Hepatocyte (in vitro differentiated cells): Measurements from ENCODE around the gene SEMA5B. TPM values are rescaled to one million over a fixed set of nuclear protein-coding genes. Genes with fewer than 3 reads are reported as not detected.
A peak's percentile ranks its signal among the peaks of the same experiment; 100 is the strongest.

Source experiments
- DNase-seq: peaks from one replicate; pipeline ENCODE4 v3.0.0-alpha.2; 2016; ENCODE audit warnings: low spot score
- H2AFZ ChIP-seq: fragments of 200-600 bp; sonication (generic); 2 replicates; pipeline ENCODE4 v1.6.0; 2016; ENCODE audit warnings: antibody characterized with exemption, mild to moderate bottlenecking
- H3K27ac ChIP-seq: fragments of 200-600 bp; sonication (generic); 2 replicates; pipeline ENCODE4 v1.5.1; 2016; ENCODE audit warnings: mild to moderate bottlenecking
- H3K27me3 ChIP-seq: fragments of 200-600 bp; sonication (generic); 2 replicates; pipeline ENCODE4 v1.6.1; 2016
- H3K36me3 ChIP-seq: fragments of 200-600 bp; sonication (generic); replicated peaks from 2 replicates; pipeline ENCODE4 v1.5.1; 2016; ENCODE audit warnings: low read depth; ENCODE audit not compliant: insufficient read depth
- H3K4me1 ChIP-seq: fragments of 200-600 bp; sonication (generic); 2 replicates; pipeline ENCODE4 v1.5.1; 2016; ENCODE audit warnings: mild to moderate bottlenecking, moderate library complexity; ENCODE audit not compliant: insufficient read depth
- H3K4me2 ChIP-seq: fragments of 200-600 bp; sonication (generic); 2 replicates; pipeline ENCODE4 v1.6.0; 2016
- H3K4me3 ChIP-seq: fragments of 200-600 bp; sonication (generic); 2 replicates; pipeline ENCODE4 v1.5.1; 2016; ENCODE audit warnings: mild to moderate bottlenecking
- H3K79me2 ChIP-seq: fragments of 200-600 bp; sonication (generic); 2 replicates; pipeline ENCODE4 v1.6.0; 2017; ENCODE audit warnings: mild to moderate bottlenecking
- H3K9me2 ChIP-seq: fragments of 200-600 bp; sonication (generic); replicated peaks from 2 replicates; pipeline ENCODE4 v1.6.0; 2017; ENCODE audit warnings: mild to moderate bottlenecking; ENCODE audit not compliant: insufficient read depth
- H3K9me3 ChIP-seq: fragments of 200-600 bp; sonication (generic); 2 replicates; pipeline ENCODE4 v1.5.1; 2016; ENCODE audit warnings: low read depth, mild to moderate bottlenecking
- H4K20me1 ChIP-seq: fragments of 200-600 bp; sonication (generic); 2 replicates; pipeline ENCODE4 v1.6.0; 2016; ENCODE audit warnings: mild to moderate bottlenecking; ENCODE audit not compliant: insufficient read depth, poor library complexity, severe bottlenecking
- EZH2 ChIP-seq: fragments of 200-600 bp; sonication (generic); IDR thresholded peaks from 2 replicates; pipeline ENCODE4 v1.6.1; 2016; ENCODE audit warnings: antibody characterized with exemption, mild to moderate bottlenecking, borderline replicate concordance
- EZH2phosphoT487 ChIP-seq: fragments of 200-600 bp; sonication (generic); IDR thresholded peaks from one replicate; pipeline ENCODE4 v1.6.1; 2018; ENCODE audit warnings: antibody characterized with exemption, mild to moderate bottlenecking, low read depth, moderate library complexity; ENCODE audit not compliant: unreplicated experiment, severe bottlenecking
- WGBS: methylation state at CpG from one replicate; pipeline ENCODE4 v1.1.6; 2016; ENCODE audit warnings: low lambda C conversion rate; ENCODE audit errors: missing lambda C conversion rate; 5-methylcytosine and 5-hydroxymethylcytosine counted together
- polyA plus RNA-seq: library from polyadenylated mRNA; unstranded; fragments of >200 nt; fragmentation: Nextera tagmentation; extraction: Ambion mirVana; gene quantifications from 2 replicates; pipeline ENCODE4 v1.2.1, GENCODE V29; 2016
- total RNA-seq: library from RNA; depleted of rRNA; stranded (reverse); fragments of >200 nt; gene quantifications from 2 replicates; pipeline ENCODE4 v1.2.3, GENCODE V29; 2014
- TF ChIP-seq, protein P1 (sequence below): fragments of 200-600 bp; sonication (generic); IDR thresholded peaks from 2 replicates; pipeline ENCODE4 v1.5.1; 2016; ENCODE audit warnings: antibody characterized with exemption, mild to moderate bottlenecking; ENCODE audit not compliant: poor library complexity

Gene SEMA5B
- total and polyA plus RNA-seq, 2 experiments from 2014 or later, result 1.4 to 4.2 TPM

DNA sequence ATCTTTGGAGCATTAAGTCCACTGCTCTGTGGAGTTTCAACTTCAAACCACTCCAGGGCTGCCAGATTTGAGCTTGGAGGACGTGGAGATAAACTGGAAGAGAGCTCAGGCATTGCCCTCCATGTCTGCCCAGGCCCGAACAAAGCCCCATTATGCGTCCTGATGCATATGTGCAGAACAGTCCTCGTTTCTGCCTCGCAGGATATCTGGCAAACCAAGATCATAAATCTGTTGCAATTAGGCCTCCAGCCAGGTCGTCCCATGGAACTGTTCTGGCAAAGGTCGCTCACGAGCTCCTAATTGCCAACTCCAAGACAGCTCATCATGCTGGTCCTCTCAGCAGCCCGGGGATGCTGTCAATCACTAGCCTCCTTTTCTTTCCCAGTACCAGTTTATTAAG, 91.2 kb downstream of the SEMA5B start:
- Histone ChIP-seq H3K27me3 (no peaks in the 10 kb centered on the region), H3K36me3 (no peaks in the 10 kb centered on the region), H3K9me3 (no peaks in the 10 kb centered on the region), H3K79me2 (no peaks in the 10 kb centered on the region), H3K4me1 (peaks cover 12% of the 10 kb centered on the region), H3K4me2 (no peak overlapping the region), H3K9me2 (no peaks in the 10 kb centered on the region), H3K4me3 (no peak overlapping the region), H2AFZ (no peak overlapping the region), H4K20me1 (no peaks in the 10 kb centered on the region), H3K27ac (no peak overlapping the region)
- DNase-seq, result no peak
- 47% methylated on average over 9 of the region's 9 CpGs for WGBS
- TF ChIP-seq EZH2phosphoT487, result no peak
- TF ChIP-seq EZH2, result no peak
- TF ChIP-seq, protein P1, sequence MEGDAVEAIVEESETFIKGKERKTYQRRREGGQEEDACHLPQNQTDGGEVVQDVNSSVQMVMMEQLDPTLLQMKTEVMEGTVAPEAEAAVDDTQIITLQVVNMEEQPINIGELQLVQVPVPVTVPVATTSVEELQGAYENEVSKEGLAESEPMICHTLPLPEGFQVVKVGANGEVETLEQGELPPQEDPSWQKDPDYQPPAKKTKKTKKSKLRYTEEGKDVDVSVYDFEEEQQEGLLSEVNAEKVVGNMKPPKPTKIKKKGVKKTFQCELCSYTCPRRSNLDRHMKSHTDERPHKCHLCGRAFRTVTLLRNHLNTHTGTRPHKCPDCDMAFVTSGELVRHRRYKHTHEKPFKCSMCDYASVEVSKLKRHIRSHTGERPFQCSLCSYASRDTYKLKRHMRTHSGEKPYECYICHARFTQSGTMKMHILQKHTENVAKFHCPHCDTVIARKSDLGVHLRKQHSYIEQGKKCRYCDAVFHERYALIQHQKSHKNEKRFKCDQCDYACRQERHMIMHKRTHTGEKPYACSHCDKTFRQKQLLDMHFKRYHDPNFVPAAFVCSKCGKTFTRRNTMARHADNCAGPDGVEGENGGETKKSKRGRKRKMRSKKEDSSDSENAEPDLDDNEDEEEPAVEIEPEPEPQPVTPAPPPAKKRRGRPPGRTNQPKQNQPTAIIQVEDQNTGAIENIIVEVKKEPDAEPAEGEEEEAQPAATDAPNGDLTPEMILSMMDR, result no peak

DNA sequence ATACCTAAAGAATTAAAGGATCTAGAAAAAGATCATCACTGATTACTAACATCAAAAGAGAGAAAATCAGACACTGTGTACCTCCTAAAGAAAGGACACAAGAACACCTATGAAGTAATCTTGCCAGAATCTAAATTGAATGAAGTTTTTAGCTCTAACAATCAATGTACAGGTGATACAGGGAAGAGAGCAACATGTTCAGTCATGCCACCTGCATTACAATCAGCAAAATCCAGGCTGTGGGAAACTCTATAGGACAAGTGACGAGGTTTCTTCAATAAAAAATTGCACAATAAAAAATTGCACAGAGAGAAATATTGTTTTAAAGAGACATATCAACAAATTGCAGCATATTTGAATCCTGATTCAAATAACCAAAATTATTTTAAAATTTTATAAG, 93.3 kb downstream of the SEMA5B start:
- no peak for DNase-seq
- Histone ChIP-seq H3K36me3 (no peaks in the 10 kb centered on the region), H3K9me2 (no peaks in the 10 kb centered on the region), H2AFZ (no peak overlapping the region), H3K4me2 (no peak overlapping the region), H3K27me3 (no peaks in the 10 kb centered on the region), H4K20me1 (no peaks in the 10 kb centered on the region), H3K9me3 (no peaks in the 10 kb centered on the region), H3K27ac (no peak overlapping the region), H3K4me1 (peaks cover 6% of the 10 kb centered on the region), H3K79me2 (no peaks in the 10 kb centered on the region), H3K4me3 (no peak overlapping the region)
- WGBS, result 93% methylated on average over 1 of the region's 1 CpG
- no peak for TF ChIP-seq EZH2
- no peak for TF ChIP-seq EZH2phosphoT487
- TF ChIP-seq, protein P1, result no peak

DNA sequence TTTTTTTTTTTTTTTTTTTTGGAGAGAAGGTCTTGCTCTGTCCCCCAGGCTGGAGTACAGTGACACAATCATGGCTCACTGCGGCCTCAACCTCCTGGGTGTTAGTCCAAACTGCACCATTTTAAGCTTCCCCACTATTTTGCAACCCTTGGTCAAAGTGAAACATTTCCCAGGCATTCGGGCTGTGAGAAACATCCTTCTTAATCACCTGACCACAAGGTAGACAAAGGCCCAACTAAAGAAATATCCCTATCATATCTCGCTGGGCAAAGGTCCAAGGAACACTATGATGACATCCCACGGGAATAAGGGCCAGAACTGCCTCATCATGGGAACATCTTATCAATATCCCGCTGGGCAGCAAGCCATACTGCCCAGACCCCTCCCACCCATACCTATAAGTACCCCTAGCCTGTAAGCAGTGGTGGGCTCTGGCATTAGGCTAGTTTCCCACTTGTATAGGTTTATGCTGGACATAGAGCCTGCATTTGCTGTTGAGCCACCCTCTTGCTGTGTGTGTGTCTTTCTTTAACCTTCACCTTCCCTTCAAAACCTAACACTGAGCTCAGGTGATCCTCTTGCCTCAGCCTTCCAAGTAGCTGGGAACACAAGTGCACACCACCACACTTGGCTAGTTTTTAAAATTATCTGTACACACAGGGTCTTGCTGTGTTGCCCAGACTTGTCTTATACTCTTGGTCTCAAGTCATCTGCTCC, 95.2 kb downstream of the SEMA5B start:
- Histone ChIP-seq H3K79me2 (no peaks in the 10 kb centered on the region), H3K27ac (peak overlapping the region; percentile 80), H3K4me3 (no peak overlapping the region), H4K20me1 (no peaks in the 10 kb centered on the region), H3K27me3 (no peaks in the 10 kb centered on the region), H3K4me1 (peaks cover 6% of the 10 kb centered on the region), H3K36me3 (no peaks in the 10 kb centered on the region), H3K9me2 (no peaks in the 10 kb centered on the region), H3K9me3 (no peaks in the 10 kb centered on the region), H3K4me2 (peak overlapping the region; percentile 7), H2AFZ (no peak overlapping the region)
- DNase-seq, result peak; percentile 67
- TF ChIP-seq, protein P1, result no peak
- TF ChIP-seq EZH2, result no peak
- TF ChIP-seq EZH2phosphoT487, result no peak
- 74% methylated on average over 5 of the region's 5 CpGs for WGBS

DNA sequence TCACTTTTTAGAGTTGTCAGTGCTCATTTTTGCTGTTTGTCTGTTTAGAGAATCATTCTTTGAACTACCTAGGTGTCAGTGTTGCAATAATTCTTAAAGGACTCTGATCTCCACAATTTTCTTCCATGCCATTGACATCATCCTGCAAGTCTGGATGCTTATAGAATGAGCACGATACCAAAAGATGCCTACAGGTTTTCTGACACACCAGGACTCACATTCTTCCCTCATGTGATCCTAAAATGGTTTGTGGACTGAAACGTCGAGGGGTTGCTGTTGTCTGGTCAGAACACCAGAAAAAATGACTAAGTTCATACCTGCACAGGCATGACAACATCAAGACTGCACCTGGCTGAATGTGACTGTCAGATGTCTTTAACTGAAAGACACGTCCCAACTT, 95.9 kb downstream of the SEMA5B start:
- Histone ChIP-seq H4K20me1 (no peaks in the 10 kb centered on the region), H3K27me3 (no peaks in the 10 kb centered on the region), H2AFZ (no peak overlapping the region), H3K4me3 (no peak overlapping the region), H3K36me3 (no peaks in the 10 kb centered on the region), H3K9me3 (no peaks in the 10 kb centered on the region), H3K9me2 (no peaks in the 10 kb centered on the region), H3K79me2 (no peaks in the 10 kb centered on the region), H3K4me2 (peak overlapping the region; percentile 7), H3K4me1 (peaks cover 6% of the 10 kb centered on the region), H3K27ac (peak overlapping the region; percentile 70)
- 88% methylated on average over 4 of the region's 4 CpGs for WGBS
- TF ChIP-seq EZH2phosphoT487 (no peak), EZH2 (no peak)
- TF ChIP-seq, protein P1, result no peak
- no peak for DNase-seq
